ENCODE data around the gene USF2. TPM values are rescaled to one million over a fixed set of nuclear protein-coding genes. Genes with fewer than 3 reads are reported as not detected.

Gene USF2
- total RNA-seq, 2 donors from 2014 or later, result 107 to 151 TPM

DNA sequence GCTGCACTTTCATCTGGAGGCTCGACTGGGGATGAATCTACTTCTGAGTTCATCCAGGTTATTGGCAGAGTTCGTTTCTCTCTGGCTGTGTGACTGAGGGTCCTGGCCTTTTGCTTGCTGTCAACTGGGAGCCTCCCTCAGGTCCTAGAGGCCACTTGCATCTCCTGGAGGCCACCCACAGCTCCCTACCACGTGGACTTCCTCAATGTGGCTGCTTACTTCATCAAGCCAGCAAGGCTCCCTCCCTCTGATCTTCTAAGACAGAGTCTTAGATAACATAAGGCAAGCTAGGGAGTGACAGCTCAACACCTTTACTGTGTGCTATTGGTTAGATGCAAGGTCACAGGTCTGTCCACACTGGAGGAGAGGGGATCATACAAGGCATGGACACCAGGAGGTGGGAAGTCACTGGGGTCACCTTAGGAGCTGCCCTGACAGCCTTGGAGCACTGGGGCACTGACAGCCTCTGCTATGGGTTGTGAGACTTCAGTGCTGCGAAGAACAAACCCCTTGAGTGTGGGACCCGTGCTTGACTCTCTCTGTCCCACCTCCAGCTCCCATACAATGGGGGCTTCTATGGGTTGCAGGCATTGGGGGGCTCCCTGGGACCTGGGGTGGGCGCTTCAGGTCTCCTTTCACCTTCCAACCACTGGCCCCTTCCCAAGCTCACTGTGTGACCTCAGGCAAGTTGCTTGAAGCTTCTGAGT, 45.5 kb upstream of the USF2 start:
- intact Hi-C loops (cut with DNase I), result no loop called here
- TF ChIP-seq, protein P1, sequence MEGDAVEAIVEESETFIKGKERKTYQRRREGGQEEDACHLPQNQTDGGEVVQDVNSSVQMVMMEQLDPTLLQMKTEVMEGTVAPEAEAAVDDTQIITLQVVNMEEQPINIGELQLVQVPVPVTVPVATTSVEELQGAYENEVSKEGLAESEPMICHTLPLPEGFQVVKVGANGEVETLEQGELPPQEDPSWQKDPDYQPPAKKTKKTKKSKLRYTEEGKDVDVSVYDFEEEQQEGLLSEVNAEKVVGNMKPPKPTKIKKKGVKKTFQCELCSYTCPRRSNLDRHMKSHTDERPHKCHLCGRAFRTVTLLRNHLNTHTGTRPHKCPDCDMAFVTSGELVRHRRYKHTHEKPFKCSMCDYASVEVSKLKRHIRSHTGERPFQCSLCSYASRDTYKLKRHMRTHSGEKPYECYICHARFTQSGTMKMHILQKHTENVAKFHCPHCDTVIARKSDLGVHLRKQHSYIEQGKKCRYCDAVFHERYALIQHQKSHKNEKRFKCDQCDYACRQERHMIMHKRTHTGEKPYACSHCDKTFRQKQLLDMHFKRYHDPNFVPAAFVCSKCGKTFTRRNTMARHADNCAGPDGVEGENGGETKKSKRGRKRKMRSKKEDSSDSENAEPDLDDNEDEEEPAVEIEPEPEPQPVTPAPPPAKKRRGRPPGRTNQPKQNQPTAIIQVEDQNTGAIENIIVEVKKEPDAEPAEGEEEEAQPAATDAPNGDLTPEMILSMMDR (IDR thresholded peaks at IDR 0.05), result no peak
- TF ChIP-seq POLR2AphosphoS5 (IDR thresholded peaks at IDR 0.05), result no peak
- TF ChIP-seq POLR2A (IDR thresholded peaks at IDR 0.05), result no peak
- H3K4me3 ChIP-seq, result no peak overlapping the region
- H3K4me1 ChIP-seq (replicated peaks), result no peaks in the 10 kb centered on the region
- H3K36me3 ChIP-seq, result no peaks in the 10 kb centered on the region
- no peak overlapping the region for H3K27ac ChIP-seq
- 76% methylated on average over 6 of the region's 6 CpGs for WGBS
- no peak for DNase-seq (ENCODE audit: low spot score)
- no peaks in the 10 kb centered on the region for H3K9me3 ChIP-seq
- H3K27me3 ChIP-seq (replicated peaks; ENCODE audit: insufficient read depth), result no peaks in the 10 kb centered on the region

DNA sequence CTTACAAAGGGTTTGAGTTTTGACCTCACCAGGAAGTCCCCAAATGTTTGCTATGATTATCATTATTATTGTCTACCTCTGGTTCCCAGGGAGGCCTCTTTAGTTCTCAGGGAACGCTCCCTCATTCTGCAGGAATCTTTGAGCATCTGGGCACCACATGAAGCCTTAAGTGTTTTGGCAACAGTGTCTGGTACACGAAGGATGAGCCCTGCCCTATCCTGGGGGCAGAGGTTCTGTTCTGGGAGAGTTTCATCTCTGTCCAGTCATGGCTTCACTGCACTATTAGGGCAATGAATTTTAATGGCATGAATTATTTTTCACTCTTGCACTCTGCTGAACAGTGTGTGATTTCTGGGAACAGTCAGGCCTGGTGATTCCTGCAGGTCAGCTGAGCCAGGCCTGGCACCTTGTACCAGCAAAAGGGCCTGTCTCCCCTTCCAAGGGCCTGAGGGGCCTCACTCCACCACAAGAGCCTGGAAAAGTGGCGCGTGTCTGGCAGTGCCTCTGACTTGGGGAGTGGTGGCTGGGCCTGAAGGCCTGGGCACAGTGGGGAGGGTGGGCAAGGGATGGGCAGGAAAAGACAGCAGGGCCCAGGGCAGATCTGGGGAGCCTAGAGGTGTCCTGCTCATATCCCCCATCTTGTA, 44.8 kb upstream of the USF2 start:
- H3K36me3 ChIP-seq, result no peaks in the 10 kb centered on the region
- intact Hi-C loops (cut with DNase I), result no loop called here
- 73% methylated on average over 4 of the region's 4 CpGs for WGBS
- no peaks in the 10 kb centered on the region for H3K4me1 ChIP-seq (replicated peaks)
- no peak for DNase-seq (ENCODE audit: low spot score)
- H3K27ac ChIP-seq, result no peak overlapping the region
- H3K4me3 ChIP-seq, result no peak overlapping the region
- TF ChIP-seq, protein P1 (IDR thresholded peaks at IDR 0.05), result no peak
- TF ChIP-seq POLR2A (IDR thresholded peaks at IDR 0.05), result no peak
- H3K27me3 ChIP-seq (replicated peaks; ENCODE audit: insufficient read depth), result no peaks in the 10 kb centered on the region
- H3K9me3 ChIP-seq, result no peaks in the 10 kb centered on the region

DNA sequence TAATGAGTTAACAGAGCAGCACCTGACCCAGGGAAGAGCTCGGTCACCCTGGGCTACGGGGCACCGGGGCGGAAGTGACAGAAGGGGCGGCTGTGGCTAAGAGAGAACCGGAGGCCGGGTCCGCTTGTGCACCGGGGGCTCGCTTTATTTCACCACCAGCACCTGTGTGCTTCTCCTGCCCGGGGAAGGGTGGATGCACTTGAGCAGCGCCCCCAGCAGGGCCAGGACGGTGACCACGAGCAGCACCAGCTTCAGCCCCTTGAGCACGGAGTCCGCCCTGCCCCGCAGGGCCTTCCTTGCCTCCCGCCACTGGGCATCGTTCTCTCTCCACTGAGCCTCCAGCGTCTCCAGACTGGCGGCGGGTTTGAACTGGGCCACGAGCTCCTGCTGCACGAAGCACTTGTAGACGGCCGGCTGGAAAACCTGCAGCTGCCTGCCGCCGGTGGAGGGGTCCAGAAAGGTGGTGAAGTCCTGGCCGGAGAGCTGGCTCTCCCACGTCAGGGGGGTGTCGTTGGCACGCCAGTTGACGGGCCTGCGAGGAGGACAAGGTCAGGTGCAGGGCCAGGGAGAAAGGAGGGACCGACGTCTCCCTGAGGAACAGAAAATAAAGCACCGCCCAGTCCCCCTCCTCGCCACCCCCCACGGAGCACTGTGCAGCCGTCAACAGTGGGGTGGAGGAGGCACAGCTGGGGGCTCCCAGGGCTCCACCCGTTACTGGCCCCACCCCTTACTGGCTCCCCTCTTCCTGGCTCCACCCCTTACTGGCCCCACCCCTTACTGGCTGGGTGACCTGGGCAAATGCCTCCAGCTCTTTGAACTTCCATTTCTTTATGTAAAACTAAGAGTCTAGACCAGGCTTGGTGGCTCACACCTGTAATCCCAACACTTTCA, 43.8 kb upstream of the USF2 start:
- intact Hi-C loops (cut with DNase I), result no loop called here
- H3K36me3 ChIP-seq, result no peaks in the 10 kb centered on the region
- H3K4me1 ChIP-seq (replicated peaks), result no peaks in the 10 kb centered on the region
- no peak overlapping the region for H3K27ac ChIP-seq
- H3K9me3 ChIP-seq, result no peaks in the 10 kb centered on the region
- H3K27me3 ChIP-seq (replicated peaks; ENCODE audit: insufficient read depth), result no peaks in the 10 kb centered on the region
- WGBS, result 56% methylated on average over 41 of the region's 41 CpGs
- H3K4me3 ChIP-seq, result no peak overlapping the region
- DNase-seq (ENCODE audit: low spot score), result no peak
- no peak for TF ChIP-seq POLR2A (IDR thresholded peaks at IDR 0.05)
- TF ChIP-seq, protein P1 (IDR thresholded peaks at IDR 0.05), result no peak
- no peak for TF ChIP-seq POLR2AphosphoS5 (IDR thresholded peaks at IDR 0.05)

DNA sequence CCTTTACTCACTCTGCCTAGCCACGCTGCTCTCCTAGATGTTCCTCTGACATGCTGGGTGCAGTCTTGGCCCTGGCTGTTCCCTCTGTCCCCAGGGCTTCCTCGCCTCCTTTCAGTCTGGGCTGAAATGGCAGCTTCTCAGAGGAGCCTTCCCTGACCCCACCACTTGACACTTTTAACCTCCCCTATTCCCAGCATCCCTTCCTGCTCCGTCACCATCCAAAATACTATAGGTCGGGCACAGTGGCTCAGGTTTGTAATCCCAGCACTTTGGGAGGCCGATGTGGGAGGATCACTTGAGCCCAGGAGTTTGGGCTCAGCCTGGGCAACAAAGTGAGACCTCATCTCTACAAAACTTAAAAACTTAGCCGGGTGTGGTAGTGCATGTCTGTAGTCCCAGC, 42.8 kb upstream of the USF2 start:
- H3K36me3 ChIP-seq, result no peaks in the 10 kb centered on the region
- H3K27me3 ChIP-seq (replicated peaks; ENCODE audit: insufficient read depth), result no peaks in the 10 kb centered on the region
- H3K4me3 ChIP-seq, result no peak overlapping the region
- no peak for DNase-seq (ENCODE audit: low spot score)
- TF ChIP-seq POLR2AphosphoS5 (IDR thresholded peaks at IDR 0.05) (no peak), POLR2A (IDR thresholded peaks at IDR 0.05) (no peak)
- TF ChIP-seq, protein P1 (IDR thresholded peaks at IDR 0.05), result no peak
- no peak overlapping the region for H3K27ac ChIP-seq
- no peaks in the 10 kb centered on the region for H3K4me1 ChIP-seq (replicated peaks)
- H3K9me3 ChIP-seq, result no peaks in the 10 kb centered on the region
- 85% methylated on average over 6 of the region's 6 CpGs for WGBS
- intact Hi-C loops (cut with DNase I), result no loop called here
